CD4-positive, alpha-beta T cell treated with Interleukin-15 for 4 hours (primary cell): ENCODE measurements around the gene DDX39A.
"Not testable (repeated sequence)": the region's sequence is repeated elsewhere in the genome, so short reads cannot be mapped to it uniquely, and the experiment has no call there.

Experiments
- DNase-seq: peaks from one replicate; pipeline ENCODE4 v3.0.0-alpha.2; 2020; ENCODE audit warnings: low spot score

Gene DDX39A

DNA sequence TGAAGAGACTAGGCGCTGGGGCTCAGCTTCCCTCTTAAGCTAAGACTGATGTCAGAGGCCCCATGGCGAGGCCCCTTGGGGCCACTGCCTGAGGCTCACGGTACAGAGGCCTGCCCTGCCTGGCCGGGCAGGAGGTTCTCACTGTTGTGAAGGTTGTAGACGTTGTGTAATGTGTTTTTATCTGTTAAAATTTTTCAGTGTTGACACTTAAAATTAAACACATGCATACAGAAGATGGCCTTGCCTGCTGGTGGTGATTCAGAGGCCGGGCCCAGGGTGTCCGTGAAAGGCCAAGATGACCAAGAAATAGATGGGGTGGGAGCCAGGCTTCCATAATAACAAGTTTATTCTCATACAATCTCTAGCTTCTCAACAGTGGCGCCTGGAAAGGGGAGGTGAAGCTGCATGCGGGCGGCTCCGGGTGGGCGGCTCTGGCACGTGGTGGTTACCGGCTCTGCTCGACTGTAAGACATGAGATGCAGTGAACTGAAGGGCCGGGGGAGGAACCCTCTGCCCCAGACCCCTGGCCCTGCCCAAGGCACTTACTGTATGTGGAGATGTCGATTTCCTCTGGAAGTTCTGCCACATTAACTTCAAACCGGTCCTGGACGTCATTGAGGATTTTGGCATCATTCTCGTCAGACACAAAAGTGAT is 10.5 kb downstream of the DDX39A start:
- DNase-seq, result peak; percentile 6

DNA sequence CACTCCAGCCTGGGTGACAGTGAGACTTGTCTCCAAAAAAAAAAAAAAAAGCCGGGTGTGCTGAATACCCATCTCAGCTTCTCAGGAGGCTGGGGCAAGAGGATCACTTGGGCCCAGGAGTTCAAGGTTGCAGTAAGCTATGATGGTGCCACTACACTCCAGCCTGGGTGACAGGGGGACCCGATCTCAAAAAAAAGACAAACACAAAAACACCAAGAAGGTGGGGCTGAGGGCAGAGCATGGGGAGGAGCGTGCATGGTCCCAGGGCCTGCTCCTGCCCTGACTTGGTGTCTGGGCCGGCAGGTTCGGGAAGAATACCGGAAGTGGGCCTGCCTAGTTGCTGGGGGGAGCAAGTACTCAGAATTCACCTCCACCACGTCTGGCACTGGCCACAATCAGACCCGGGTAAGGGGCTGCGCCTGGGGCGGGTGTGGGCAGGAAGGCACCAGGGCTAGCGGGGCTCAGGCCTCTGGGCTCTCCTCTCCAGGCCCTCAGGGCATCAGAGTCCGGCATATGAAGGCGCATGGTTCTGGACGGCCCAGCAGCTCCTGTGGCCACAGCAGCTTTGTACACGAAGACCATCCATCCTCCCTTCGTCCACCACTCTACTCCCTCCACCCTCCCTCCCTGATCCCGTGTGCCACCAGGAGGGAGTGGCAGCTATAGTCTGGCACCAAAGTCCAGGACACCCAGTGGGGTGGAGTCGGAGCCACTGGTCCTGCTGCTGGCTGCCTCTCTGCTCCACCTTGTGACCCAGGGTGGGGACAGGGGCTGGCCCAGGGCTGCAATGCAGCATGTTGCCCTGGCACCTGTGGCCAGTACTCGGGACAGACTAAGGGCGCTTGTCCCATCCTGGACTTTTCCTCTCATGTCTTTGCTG is 11.3 kb downstream of the DDX39A start:
- peak; percentile 7 for DNase-seq

DNA sequence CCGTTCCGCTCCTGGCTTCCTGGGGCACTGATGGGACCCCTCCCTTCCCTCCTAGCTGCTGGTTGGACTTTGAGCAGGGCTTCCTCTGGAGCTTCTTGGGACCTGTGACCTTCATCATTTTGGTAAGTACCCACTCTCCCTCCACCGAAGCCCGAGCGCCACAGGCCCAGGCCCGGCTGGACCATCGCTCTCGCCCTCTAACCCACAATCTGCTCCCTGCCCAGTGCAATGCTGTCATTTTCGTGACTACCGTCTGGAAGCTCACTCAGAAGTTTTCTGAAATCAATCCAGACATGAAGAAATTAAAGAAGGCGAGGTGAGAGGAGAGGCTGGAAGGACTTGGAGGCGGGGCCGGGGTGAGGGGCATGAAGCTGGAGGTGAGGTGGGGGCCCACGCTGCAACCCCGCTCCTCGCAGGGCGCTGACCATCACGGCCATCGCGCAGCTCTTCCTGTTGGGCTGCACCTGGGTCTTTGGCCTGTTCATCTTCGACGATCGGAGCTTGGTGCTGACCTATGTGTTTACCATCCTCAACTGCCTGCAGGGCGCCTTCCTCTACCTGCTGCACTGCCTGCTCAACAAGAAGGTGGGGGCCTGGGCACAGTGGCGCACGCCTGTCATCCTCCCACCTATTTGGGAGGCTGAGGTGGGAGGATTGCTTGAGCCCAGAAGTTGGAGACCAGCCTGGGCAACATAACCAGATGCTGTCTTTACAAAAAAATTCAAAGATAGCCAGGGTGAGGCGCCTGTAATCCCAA is 12.3 kb downstream of the DDX39A start:
- DNase-seq, result peak; percentile 2

GRCh38 chr19:14405758-14406644 is 13.1 kb downstream of the DDX39A start:
- peak; percentile 85 for DNase-seq

GRCh38 chr19:14405380-14405757 is 13.8 kb downstream of the DDX39A start:
- DNase-seq, result peak; percentile 20

GRCh38 chr19:14404312-14404711 is 14.8 kb downstream of the DDX39A start:
- peak; percentile 3 for DNase-seq

DNA sequence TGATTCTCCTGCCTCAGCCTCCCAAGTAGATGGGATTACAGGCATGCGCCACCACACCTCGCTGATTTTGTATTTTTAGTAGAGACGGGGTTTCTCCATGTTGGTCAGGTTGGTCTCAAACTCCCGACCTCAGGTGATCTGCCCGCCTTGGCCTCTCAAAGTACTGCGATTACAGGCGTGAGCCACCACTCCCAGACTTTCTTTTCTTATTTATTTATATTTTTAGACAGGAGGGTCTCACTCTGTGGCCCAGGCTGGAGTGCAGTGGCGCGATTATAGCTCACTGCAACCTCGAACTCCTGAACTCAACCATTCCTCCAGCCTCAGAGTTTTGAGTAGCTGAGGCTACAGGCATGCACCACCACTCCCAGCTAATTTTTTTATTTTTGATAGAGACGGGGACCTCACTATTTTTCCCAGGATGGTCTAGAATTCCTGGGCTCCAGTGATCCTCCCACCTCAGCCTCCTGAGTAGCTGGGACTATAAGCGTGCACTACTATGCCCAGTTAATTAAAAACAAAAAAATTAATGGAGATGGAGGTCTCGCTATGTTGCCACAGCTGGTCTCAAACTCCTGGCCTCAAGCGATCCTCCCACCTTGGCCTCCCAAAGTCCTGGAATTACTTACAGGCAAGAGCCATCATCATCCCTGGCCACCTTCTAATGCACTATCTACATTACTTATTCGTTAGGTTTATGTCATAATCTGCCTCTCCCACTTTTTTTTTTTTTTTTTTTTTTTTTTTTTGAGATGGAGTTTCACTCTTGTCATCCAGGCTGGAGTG is 15.8 kb downstream of the DDX39A start:
- not testable (repeated sequence) for DNase-seq

GRCh38 chr19:14402332-14403144 is 16.6 kb downstream of the DDX39A start:
- peak; percentile 16 for DNase-seq

DNA sequence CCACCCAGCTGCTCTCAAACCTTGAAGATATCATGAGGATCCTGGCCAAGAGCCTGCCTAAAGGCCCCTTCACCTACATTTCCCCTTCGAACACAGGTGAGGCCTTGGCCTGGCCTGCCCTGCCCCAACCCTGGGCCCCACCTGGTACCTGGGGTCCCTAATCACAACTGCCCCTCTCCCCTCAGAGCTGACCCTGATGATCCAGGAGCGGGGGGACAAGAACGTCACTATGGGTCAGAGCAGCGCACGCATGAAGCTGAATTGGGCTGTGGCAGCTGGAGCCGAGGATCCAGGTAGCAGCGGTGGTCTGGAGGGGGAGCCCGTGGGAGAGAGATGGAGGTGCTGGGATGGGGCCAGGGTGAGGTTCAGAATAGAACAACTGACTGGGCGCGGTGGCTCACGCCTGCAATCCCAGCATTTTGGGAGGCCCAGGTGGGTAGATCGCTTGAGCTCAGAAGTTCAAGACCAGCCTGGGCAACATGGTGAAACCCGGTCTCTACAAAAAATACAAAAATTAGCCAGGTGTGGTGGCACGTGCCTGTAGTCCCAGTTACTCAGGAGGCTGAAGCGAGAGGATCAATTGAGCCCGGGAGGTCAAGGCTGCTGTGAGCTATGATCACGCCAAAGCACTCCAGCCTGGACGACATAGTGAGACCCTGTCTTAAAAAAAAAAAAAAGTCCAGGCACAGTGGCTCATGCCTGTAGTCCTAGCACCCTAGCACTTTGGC is 17.5 kb downstream of the DDX39A start:
- DNase-seq, result peak; percentile 0

DNA sequence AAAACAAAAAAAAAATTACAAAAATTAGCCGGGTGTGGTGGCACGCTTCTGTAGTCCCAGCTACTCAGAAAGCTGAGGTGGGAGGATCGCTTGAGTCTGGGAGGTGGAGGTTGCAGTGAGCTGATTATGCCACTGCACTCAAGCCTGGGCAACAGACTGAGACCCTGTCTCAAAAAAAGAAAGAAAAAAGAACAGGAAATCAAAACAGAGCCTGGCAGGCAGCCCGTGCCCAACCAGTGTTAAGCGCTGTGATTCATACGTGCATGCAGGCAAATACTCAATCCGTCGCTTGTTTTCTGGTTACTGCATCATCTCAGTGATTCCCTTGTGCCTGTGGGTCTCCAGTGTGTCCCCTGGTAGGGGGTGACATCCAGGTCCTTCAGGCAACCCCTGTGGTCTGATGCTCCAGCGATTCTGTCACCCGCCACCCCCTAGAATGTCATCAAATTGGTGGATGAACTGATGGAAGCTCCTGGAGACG is 18.1 kb downstream of the DDX39A start:
- no peak for DNase-seq

GRCh38 chr19:14397168-14397567 is 22.0 kb downstream of the DDX39A start:
- not testable (repeated sequence) for DNase-seq

DNA sequence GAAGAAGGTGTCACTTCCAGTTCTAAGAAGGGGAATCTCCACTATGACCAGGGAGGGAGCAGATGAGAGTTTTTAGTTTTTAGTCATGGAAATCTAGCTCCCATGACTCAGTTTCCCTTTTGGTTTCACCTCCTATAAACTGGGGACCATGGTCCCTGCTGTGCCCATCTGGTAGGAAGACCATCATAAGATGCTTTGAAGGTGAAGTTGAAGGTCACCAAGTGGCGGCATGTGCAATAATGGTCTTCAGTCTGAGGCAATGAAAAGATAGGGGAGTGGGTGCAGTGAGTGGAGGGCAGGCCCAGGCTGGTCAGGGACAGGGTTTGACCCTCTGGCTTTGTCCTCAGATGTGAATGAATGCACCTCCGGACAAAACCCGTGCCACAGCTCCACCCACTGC is 22.4 kb downstream of the DDX39A start:
- DNase-seq, result not testable (repeated sequence)

GRCh38 chr19:14395710-14396336 is 23.3 kb downstream of the DDX39A start:
- no peak for DNase-seq

- no peak for DNase-seq
Measured at GRCh38 chr19:14395262-14395661, 23.9 kb downstream of the DDX39A start.

DNA sequence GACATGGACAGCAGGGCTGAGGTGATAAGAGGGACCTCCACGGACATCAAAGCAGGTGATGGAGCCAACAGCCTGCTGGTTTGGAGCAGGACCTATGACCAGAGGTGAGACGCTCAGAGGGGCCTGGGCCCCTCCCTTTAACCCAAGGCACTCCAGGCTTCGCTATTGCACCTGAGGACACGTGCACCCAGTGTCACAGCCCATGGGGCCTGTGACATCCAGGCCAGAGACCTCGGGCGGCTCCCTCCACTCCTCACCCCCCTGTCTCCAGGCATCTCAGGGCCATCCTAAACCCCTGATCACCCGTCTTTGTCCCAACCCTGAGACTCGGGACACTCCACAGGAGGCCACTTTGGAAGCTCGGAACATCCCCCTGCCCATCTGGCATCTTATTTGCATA is 25.0 kb downstream of the DDX39A start:
- DNase-seq, result no peak

GRCh38 chr19:14393329-14393728 is 25.8 kb downstream of the DDX39A start:
- DNase-seq, result no peak

DNA sequence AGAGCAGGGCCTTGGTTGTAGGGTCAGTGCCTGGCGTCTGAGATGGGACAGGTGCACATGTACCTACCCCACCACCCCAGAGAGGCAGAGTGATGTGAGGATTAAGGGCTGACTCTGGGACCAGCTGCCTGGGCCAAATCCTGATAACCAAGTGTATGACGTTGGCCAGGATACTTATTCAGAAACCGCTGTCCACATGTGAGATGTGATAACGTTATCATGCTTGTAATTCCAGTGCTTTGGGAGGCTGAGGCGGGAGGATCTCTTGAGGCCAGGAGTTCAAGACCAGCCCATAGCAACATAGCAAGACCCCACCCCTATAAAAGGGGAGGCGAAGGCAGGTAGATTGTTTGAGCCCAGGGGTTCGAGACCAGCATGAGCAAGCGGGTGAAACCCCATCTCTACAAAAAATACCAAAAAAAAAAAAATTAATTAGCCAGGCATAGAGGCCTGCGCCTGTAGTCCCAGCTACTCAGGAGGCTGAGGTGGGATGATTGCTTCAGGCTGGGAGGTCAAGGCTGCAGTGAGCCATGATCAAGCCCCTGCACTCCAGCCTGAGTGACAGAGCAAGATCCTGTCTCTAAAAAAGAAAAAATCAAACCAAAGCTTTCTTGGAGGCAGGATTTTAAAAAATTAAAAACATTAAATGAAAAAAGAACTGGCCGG is 27.9 kb downstream of the DDX39A start:
- no peak for DNase-seq

GRCh38 chr19:14390548-14390947 is 28.6 kb downstream of the DDX39A start:
- no peak for DNase-seq
